IMR-90 (cell line): Measurements from ENCODE around the gene UTP3. TPM values are rescaled to one million over a fixed set of nuclear protein-coding genes. Genes with fewer than 3 reads are reported as not detected.
"Not testable (repeated sequence)": the region's sequence is repeated elsewhere in the genome, so short reads cannot be mapped to it uniquely, and the experiment has no call there.

ENCODE experiments used
- ATAC-seq: fragments of 200-7000 bp; cut with Tn5 transposase; 2 replicates; pipeline ENCODE4 v1.9.1; 2020; ENCODE audit warnings: low read depth, mild to moderate bottlenecking, moderate library complexity
- BruUV-seq: library from RNA; stranded (reverse); fragments of 400-500 nt; replicated peaks from 2 replicates; lab custom pipeline; 2021; lab: Mats Ljungman, UMichigan
- CTCF ChIA-PET: fragments of 300-600 bp; formaldehyde crosslinking; extraction: SDS; loops from one replicate; lab custom pipeline; 2021; ENCODE audit warnings: antibody characterized with exemption; lab: Yijun Ruan, JAX
- POLR2A ChIA-PET: fragments of 300-600 bp; sonication (Branson Sonifier 250); formaldehyde crosslinking; loops from one replicate; lab custom pipeline; 2022; ENCODE audit warnings: antibody characterized with exemption; ENCODE audit not compliant: unreplicated experiment; lab: Charles Lee
- DNase-seq: peaks from one replicate; pipeline ENCODE4 v3.0.0; 2013
- H2AFZ ChIP-seq: replicated peaks from 2 replicates; pipeline ENCODE3; 2013; ENCODE audit warnings: low read length, mild to moderate bottlenecking; ENCODE audit not compliant: poor library complexity
- H2AK5ac ChIP-seq: 2 replicates; pipeline ENCODE4 v1.6.1; 2013; ENCODE audit warnings: low read depth, low read length, inconsistent platforms
- H2AK9ac ChIP-seq: replicated peaks from 2 replicates; pipeline ENCODE3; 2013; ENCODE audit warnings: mild to moderate bottlenecking, low read depth, low read length, moderate library complexity; ENCODE audit not compliant: poor library complexity
- H2BK120ac ChIP-seq: 2 replicates; pipeline ENCODE4 v1.6.1; 2013; ENCODE audit warnings: low read depth, low read length, inconsistent platforms
- H2BK15ac ChIP-seq: 3 replicates; pipeline ENCODE4 v1.6.1; 2013; ENCODE audit warnings: low read depth, low read length, inconsistent platforms
- H2BK20ac ChIP-seq: 2 replicates; pipeline ENCODE4 v1.6.1; 2013; ENCODE audit warnings: low read depth, mild to moderate bottlenecking, inconsistent platforms, low read length, moderate library complexity
- H2BK5ac ChIP-seq: 2 replicates; pipeline ENCODE4 v1.6.1; 2013; ENCODE audit warnings: mild to moderate bottlenecking, low read depth, low read length, inconsistent platforms; ENCODE audit not compliant: poor library complexity, severe bottlenecking
- H3K14ac ChIP-seq: replicated peaks from 2 replicates; pipeline ENCODE4 v1.6.1; 2013; ENCODE audit warnings: low read depth, low read length, inconsistent platforms
- H3K18ac ChIP-seq: 2 replicates; pipeline ENCODE4 v1.6.1; 2013; ENCODE audit warnings: low read depth, low read length, control low read depth
- H3K23ac ChIP-seq: 2 replicates; pipeline ENCODE4 v1.6.1; 2013; ENCODE audit warnings: low read depth, low read length, inconsistent platforms
- H3K27ac ChIP-seq: 2 replicates; pipeline ENCODE4 v1.5.1; 2013; ENCODE audit warnings: mild to moderate bottlenecking, control low read depth, low read length; ENCODE audit not compliant: insufficient read depth
- H3K27me3 ChIP-seq: 2 replicates; pipeline ENCODE4 v1.6.1; 2013; ENCODE audit warnings: low read length; ENCODE audit not compliant: control insufficient read depth, insufficient read depth
- H3K36me3 ChIP-seq: 2 replicates; pipeline ENCODE4 v1.6.1; 2013; ENCODE audit warnings: low read length, mixed read lengths; ENCODE audit not compliant: control insufficient read depth, insufficient read depth
- H3K4ac ChIP-seq: 2 replicates; pipeline ENCODE4 v1.6.1; 2013; ENCODE audit warnings: low read depth, low read length, inconsistent platforms
- H3K4me1 ChIP-seq: 2 replicates; pipeline ENCODE4 v1.6.1; 2013; ENCODE audit warnings: low read length, mixed read lengths; ENCODE audit not compliant: control insufficient read depth, insufficient read depth
- H3K4me2 ChIP-seq: 2 replicates; pipeline ENCODE4 v1.6.1; 2013; ENCODE audit warnings: low read depth, mild to moderate bottlenecking, control low read depth, low read length, moderate library complexity
- H3K4me3 ChIP-seq: 2 replicates; pipeline ENCODE4 v1.5.1; 2013; ENCODE audit warnings: low read depth, mild to moderate bottlenecking, control low read depth, low read length, moderate library complexity; ENCODE audit not compliant: insufficient read depth
- H3K56ac ChIP-seq: 2 replicates; pipeline ENCODE4 v1.6.1; 2013; ENCODE audit warnings: low read length, inconsistent platforms; ENCODE audit not compliant: insufficient read depth; ENCODE audit errors: extremely low read depth
- H3K79me1 ChIP-seq, 2 experiments: 2 replicates each; pipeline ENCODE4 v1.6.1; 2013; ENCODE audit warnings: low read length in 2 of 2, inconsistent platforms in 1 of 2, low read depth in 1 of 2
- H3K9ac ChIP-seq: 2 replicates; pipeline ENCODE4 v1.6.1; 2013; ENCODE audit warnings: low read depth, low read length, control low read depth
- H3K9me1 ChIP-seq: 2 replicates; pipeline ENCODE4 v1.6.1; 2013; ENCODE audit warnings: low read length, inconsistent platforms; ENCODE audit not compliant: insufficient read depth
- H3K9me3 ChIP-seq: 2 replicates; pipeline ENCODE4 v1.6.1; 2013; ENCODE audit warnings: low read length; ENCODE audit not compliant: control insufficient read depth, insufficient read depth
- H4K20me1 ChIP-seq: 2 replicates; pipeline ENCODE4 v1.6.1; 2013; ENCODE audit warnings: low read length, inconsistent platforms; ENCODE audit not compliant: insufficient read depth
- H4K5ac ChIP-seq: 2 replicates; pipeline ENCODE4 v1.6.1; 2013; ENCODE audit warnings: mild to moderate bottlenecking, low read depth, low read length, control low read depth
- H4K8ac ChIP-seq, 2 experiments: 2 replicates each; pipeline ENCODE4 v1.6.1; 2013; ENCODE audit warnings: low read depth in 2 of 2, low read length in 2 of 2, control low read depth in 1 of 2, inconsistent platforms in 1 of 2
- H4K91ac ChIP-seq: 2 replicates; pipeline ENCODE4 v1.6.1; 2013; ENCODE audit warnings: low read depth, low read length, inconsistent platforms; ENCODE audit not compliant: insufficient read depth
- WGBS, 2 experiments: methylation state at CpG; one replicate each; pipeline versions ENCODE4 v1.1.5 to v1.1.7; 2013; ENCODE audit warnings: missing lambda C conversion rate in 2 of 2; ENCODE audit not compliant: insufficient read length in 1 of 2; ENCODE audit errors: extremely low coverage in 2 of 2; 5-methylcytosine and 5-hydroxymethylcytosine counted together
- dilution Hi-C: fragments of 300-500 bp; cut with HindIII; formaldehyde crosslinking; loops from one replicate; pipeline ENCODE4 v1.14.3; 2018; ENCODE audit warnings: low sequenced_read_pairs; ENCODE audit not compliant: unreplicated experiment
- in situ Hi-C: fragments of 300-500 bp; cut with MboI; formaldehyde crosslinking; loops from 3 replicates; pipeline ENCODE4 v1.14.3; 2019; ENCODE audit warnings: low sequenced_read_pairs, inconsistent platforms, mixed read lengths
- intact Hi-C: fragments of 100-400 bp; cut with micrococcal nuclease; formaldehyde crosslinking; loops from 2 replicates; pipeline ENCODE4 v1.10.0; 2022
- polyA plus RNA-seq, 3 experiments: library from polyadenylated mRNA; depleted of rRNA; stranded (reverse); fragments of >200 nt; gene quantifications; 2 replicates each; pipeline ENCODE4 v1.2.3, GENCODE V29; 2012; ENCODE audit warnings: low replicate concordance in 1 of 3
- total RNA-seq: library from RNA; depleted of rRNA; stranded (reverse); fragments of >200 nt; gene quantifications from 2 replicates; pipeline ENCODE4 v1.2.3, GENCODE V29; 2012

Gene UTP3
- total and polyA plus RNA-seq, 2 of the 4 experiments (the other 2 are of a cell fraction), result 14.9 to 30.7 TPM

DNA sequence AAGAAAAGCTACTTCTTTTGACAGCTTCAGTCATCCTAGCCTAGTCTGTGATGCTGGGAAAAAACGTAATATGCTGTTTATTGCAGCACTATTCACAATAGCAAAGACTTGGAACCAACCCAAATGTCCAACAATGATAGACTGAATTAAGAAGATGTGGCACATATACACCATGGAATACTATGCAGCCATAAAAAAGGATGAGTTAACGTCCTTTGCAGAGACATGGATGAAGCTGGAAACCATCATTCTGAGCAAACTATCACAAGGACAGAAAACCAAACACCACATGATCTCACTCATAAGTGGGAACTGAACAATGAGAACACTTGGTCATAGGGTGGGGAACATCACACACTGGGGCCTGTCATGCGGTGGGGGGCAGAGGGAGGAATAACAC, 6.2 kb upstream of the UTP3 start:
- WGBS, 2 experiments, result no CpG with 5 or more reads among the region's 3 CpGs
- H2BK20ac ChIP-seq, H3K4me3 ChIP-seq, H3K56ac ChIP-seq, dilution Hi-C loops, H2AFZ ChIP-seq, H3K9me1 ChIP-seq, in situ Hi-C loops, H4K20me1 ChIP-seq, H4K8ac ChIP-seq, H3K9me3 ChIP-seq, H2BK5ac ChIP-seq, H3K18ac ChIP-seq, POLR2A ChIA-PET, H3K4me1 ChIP-seq, DNase-seq, H3K4me2 ChIP-seq, H2BK120ac ChIP-seq, H3K27me3 ChIP-seq, H3K9ac ChIP-seq, H3K27ac ChIP-seq, CTCF ChIA-PET, BruUV-seq, H4K5ac ChIP-seq, H2BK15ac ChIP-seq, H3K14ac ChIP-seq, H2AK5ac ChIP-seq, H3K4ac ChIP-seq, H3K36me3 ChIP-seq, intact Hi-C loops, H2AK9ac ChIP-seq, H3K79me1 ChIP-seq, H3K23ac ChIP-seq, ATAC-seq, H4K91ac ChIP-seq: not testable (repeated sequence)
